NCI-H2171 treated with DMSO at 0.1 percent for 48 hours (cell line): Measurements from ENCODE around the gene UMAD1.
"Not testable (repeated sequence)": the region's sequence is repeated elsewhere in the genome, so short reads cannot be mapped to it uniquely, and the experiment has no call there.

Source experiments
- DNase-seq: peaks from one replicate; lab custom pipeline; 2025; lab: John Stamatoyannopoulos, UW

Gene UMAD1

GRCh38 chr7:7798510-7798909, 158.0 kb downstream of the UMAD1 start:
- DNase-seq: no peak

- DNase-seq: no peak
Observed at GRCh38 chr7:7799138-7799537, 158.6 kb downstream of the UMAD1 start.

- no peak for DNase-seq
Observed at GRCh38 chr7:7802531-7802930, 162.0 kb downstream of the UMAD1 start.

GRCh38 chr7:7803715-7804178, 163.2 kb downstream of the UMAD1 start:
- DNase-seq: peak; percentile 23

GRCh38 chr7:7804822-7805221, 164.3 kb downstream of the UMAD1 start:
- DNase-seq: not testable (repeated sequence)

GRCh38 chr7:7805511-7806153, 165.1 kb downstream of the UMAD1 start:
- DNase-seq: peak; percentile 46

- no peak for DNase-seq
Observed at GRCh38 chr7:7808156-7808555, 167.6 kb downstream of the UMAD1 start.

- peak; percentile 66 for DNase-seq
Observed at GRCh38 chr7:7808626-7809025, 168.1 kb downstream of the UMAD1 start.

- no peak for DNase-seq
Observed at GRCh38 chr7:7810380-7810779, 169.8 kb downstream of the UMAD1 start.

GRCh38 chr7:7810826-7811225, 170.3 kb downstream of the UMAD1 start:
- DNase-seq: no peak

GRCh38 chr7:7812112-7812511, 171.6 kb downstream of the UMAD1 start:
- peak; percentile 92 for DNase-seq

GRCh38 chr7:7815395-7815794, 174.8 kb downstream of the UMAD1 start:
- no peak for DNase-seq

- no peak for DNase-seq
Observed at GRCh38 chr7:7816084-7816483, 175.5 kb downstream of the UMAD1 start.

GRCh38 chr7:7816816-7817536, 176.4 kb downstream of the UMAD1 start:
- DNase-seq: no peak

- DNase-seq: no peak
Observed at GRCh38 chr7:7817748-7818147, 177.2 kb downstream of the UMAD1 start.

- not testable (repeated sequence) for DNase-seq
Observed at GRCh38 chr7:7818179-7818578, 177.6 kb downstream of the UMAD1 start.

GRCh38 chr7:7819442-7820247, 179.1 kb downstream of the UMAD1 start:
- no peak for DNase-seq

GRCh38 chr7:7820409-7820808, 179.9 kb downstream of the UMAD1 start:
- no peak for DNase-seq

- DNase-seq: no peak
Observed at GRCh38 chr7:7820939-7821338, 180.4 kb downstream of the UMAD1 start.

- peak; percentile 77 for DNase-seq
Observed at GRCh38 chr7:7821517-7821916, 181.0 kb downstream of the UMAD1 start.

GRCh38 chr7:7825294-7825693, 184.7 kb downstream of the UMAD1 start:
- DNase-seq: not testable (repeated sequence)

- DNase-seq: no peak
Observed at GRCh38 chr7:7829667-7830066, 189.1 kb downstream of the UMAD1 start.
